Ishikawa (cell line): ENCODE measurements around the gene SUSD2.

Experiments used
- CEBPB ChIP-seq: IDR thresholded peaks from 2 replicates; pipeline ENCODE4 v1.6.1; 2012
- CREB1 ChIP-seq: IDR thresholded peaks from 2 replicates; pipeline ENCODE4 v1.6.1; 2012; ENCODE audit warnings: low read depth
- EGR1 ChIP-seq: IDR thresholded peaks from 2 replicates; pipeline ENCODE4 v1.6.1; 2012
- EP300 ChIP-seq: IDR thresholded peaks from 2 replicates; pipeline ENCODE4 v1.6.1; 2012; ENCODE audit warnings: borderline replicate concordance
- FOXM1 ChIP-seq: IDR thresholded peaks from 2 replicates; pipeline ENCODE4 v1.6.1; 2012; ENCODE audit warnings: low read depth, borderline replicate concordance
- MAX ChIP-seq: IDR thresholded peaks from 2 replicates; pipeline ENCODE4 v1.6.1; 2012
- NFIC ChIP-seq: IDR thresholded peaks from 2 replicates; pipeline ENCODE4 v1.6.1; 2012
- RAD21 ChIP-seq: IDR thresholded peaks from 2 replicates; pipeline ENCODE4 v1.6.1; 2012; ENCODE audit warnings: low read depth
- REST ChIP-seq: IDR thresholded peaks from 2 replicates; pipeline ENCODE4 v1.6.1; 2012; ENCODE audit warnings: low read depth, mild to moderate bottlenecking
- TAF1 ChIP-seq: IDR thresholded peaks from 2 replicates; pipeline ENCODE4 v1.6.1; 2012; ENCODE audit warnings: low read depth, mild to moderate bottlenecking
- TCF12 ChIP-seq: IDR thresholded peaks from 2 replicates; pipeline ENCODE4 v1.6.1; 2012; ENCODE audit warnings: low read depth
- TEAD4 ChIP-seq: IDR thresholded peaks from 2 replicates; pipeline ENCODE4 v1.6.1; 2012
- USF1 ChIP-seq: IDR thresholded peaks from 2 replicates; pipeline ENCODE4 v1.6.1; 2012
- YY1 ChIP-seq: IDR thresholded peaks from 2 replicates; pipeline ENCODE4 v1.6.1; 2012; ENCODE audit warnings: low read depth
- ZBTB7A ChIP-seq: IDR thresholded peaks from 2 replicates; pipeline ENCODE4 v1.6.1; 2012; ENCODE audit warnings: low read depth

SUSD2 gene

GRCh38 chr22:24200619-24201212 lies 19.4 kb downstream of the SUSD2 start:
- TF ChIP-seq TCF12 (no peak), USF1 (peak; percentile 75), TEAD4 (peak; percentile 58)

DNA sequence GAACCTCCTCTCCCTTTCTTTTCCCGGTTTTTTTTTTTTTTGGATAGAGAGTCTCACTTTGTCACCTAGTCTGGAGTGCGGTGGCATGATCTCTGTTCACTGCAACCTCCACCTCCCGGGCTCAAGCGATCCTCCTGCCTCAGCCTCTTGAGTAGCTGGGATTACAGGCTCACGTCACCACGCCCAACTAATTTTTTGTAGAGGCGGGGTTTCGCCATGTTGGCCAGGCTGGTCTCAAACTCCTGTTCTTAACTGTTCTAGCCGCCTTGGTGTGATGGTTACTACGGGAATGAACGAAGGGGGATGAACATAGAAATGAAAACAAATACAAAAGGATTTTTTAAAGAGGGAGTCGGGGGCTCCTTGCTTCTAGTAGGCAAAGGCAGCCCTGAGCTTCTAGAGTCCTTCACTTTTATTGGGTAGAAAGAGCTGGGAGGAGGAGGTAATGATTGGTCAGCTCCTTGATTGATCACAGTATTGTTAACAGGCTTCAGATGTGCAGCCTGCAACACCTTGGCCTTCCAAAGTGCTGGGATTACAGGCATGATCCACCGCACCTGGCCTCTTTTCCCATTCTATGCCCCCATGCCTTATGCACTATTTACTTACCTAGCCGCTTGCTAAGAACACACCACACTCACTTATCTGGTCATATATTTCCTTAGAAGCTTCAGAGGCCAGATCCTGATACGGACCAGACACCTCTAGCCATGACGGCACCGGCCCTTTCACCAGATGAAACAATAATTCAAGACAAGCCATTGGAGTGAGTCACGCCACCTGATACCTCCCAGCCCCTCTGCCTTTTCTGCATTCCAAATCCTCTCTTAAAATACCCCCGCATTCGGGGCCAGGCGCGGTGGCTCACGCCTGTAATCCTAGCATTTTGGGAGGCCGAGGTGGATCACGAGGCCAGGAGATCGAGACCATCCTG lies 20.7 kb downstream of the SUSD2 start:
- TF ChIP-seq TEAD4 = peak; percentile 12; the same call in 1 of the 2 replicates
- no peak for TF ChIP-seq TCF12
- no peak for TF ChIP-seq ZBTB7A
- no peak for TF ChIP-seq CREB1
- TF ChIP-seq EP300 = no peak
- TF ChIP-seq REST = no peak

DNA sequence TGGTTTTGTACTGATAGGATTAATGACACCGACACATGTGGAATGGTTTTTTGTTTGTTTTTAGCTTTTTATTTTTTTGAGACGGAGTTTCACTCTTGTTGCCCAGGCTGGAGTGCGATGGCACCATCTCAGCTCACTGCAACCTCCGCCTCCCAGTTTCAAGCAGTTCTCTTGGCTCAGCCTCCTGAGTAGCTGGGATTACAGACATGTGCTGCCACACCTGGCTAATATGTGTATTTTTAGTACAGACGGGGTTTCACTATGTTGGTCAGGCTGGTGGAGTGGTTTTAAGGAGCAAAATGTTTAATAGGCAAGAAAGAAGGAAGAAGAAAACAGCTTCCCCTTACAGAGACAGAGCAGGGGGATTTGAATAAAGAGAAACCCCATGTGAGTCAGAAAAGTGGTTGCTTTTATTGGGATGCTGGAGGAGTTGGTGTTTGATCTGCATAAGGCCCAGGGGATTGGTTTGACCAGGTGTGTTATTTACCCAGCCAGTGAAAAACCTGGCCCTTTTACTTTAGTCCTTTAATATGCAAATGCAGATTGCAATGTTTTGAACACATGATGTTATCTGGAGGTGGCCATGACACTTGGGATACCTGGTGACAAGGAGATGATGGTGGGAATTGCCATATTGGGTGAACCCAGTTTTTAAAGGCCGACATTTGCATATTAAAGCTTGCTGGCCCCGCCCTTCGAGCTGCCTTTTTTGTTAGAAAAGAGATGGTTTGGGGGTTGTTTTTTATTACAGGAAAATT lies 24.3 kb downstream of the SUSD2 start:
- TF ChIP-seq RAD21 (peak; percentile 8; the same call in 1 of the 2 replicates), REST (no peak), NFIC (no peak)

DNA sequence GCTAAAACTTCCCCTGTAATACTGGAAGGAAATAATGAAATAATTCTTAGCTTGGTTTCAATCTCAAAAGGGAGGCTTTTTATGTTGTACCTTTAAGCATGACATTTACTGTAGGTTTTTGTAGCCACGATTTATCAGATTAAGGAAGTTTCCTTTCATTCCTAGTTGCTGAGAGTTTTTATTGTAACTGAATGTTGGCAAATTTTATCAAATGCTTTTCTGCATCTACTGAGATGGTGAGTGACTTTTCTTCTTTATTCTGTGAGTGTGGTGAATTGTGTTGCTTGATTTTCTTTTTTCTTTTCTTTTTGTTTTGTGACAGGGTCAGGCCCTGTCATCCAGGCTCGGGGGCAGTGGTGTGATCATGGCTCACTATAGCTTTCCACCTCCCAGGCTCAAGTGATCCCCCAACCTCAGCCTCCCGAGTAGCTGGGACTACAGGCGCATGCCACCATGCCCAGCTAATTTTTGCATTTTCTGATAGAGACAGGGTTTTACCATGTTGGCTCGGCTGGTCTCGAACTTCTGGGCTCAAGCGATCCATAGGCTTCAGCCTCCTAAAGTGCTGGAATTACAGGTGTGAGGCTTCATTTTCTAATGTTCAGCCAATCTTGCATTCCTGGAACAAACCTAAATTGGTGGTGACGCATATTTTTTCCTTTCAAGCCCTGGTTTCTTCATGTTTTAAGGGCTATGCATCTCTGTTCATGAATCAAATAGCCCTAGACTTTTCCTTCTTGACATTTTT lies 26.2 kb downstream of the SUSD2 start:
- TF ChIP-seq MAX (no peak), CREB1 (no peak), REST (no peak), YY1 (no peak), TEAD4 (no peak), NFIC (no peak), TCF12 (no peak), CEBPB (no peak), USF1 (no peak), EP300 (no peak), ZBTB7A (no peak), FOXM1 (no peak), TAF1 (no peak), RAD21 (no peak), EGR1 (no peak)
